Neural cell (in vitro differentiated cells): Measurements from ENCODE around the gene DAZL. TPM values are rescaled to one million over a fixed set of nuclear protein-coding genes. Genes with fewer than 3 reads are reported as not detected.

ENCODE experiments used
- H2AFZ ChIP-seq: fragments of 200-600, 300-800 bp; sonication (generic), shearing (Covaris generic); 2 replicates; pipeline ENCODE4 v1.6.0; 2014; ENCODE audit warnings: low read depth, mild to moderate bottlenecking, antibody characterized with exemption, low read length, moderate library complexity
- H3F3A ChIP-seq: fragments of 200-600 bp; shearing (Covaris generic); 2 replicates; pipeline ENCODE4 v1.6.1; 2016; ENCODE audit warnings: mild to moderate bottlenecking, moderate library complexity, mixed read lengths, antibody characterized with exemption, low read length; ENCODE audit not compliant: insufficient read depth, poor library complexity, severe bottlenecking
- H3K27ac ChIP-seq: fragments of 200-600, 300-800 bp; sonication (generic), shearing (Covaris generic); 2 replicates; pipeline ENCODE4 v1.5.1; 2014; ENCODE audit warnings: mild to moderate bottlenecking, low read length, moderate library complexity
- H3K27me3 ChIP-seq: fragments of 300-800, 200-600 bp; sonication (generic), shearing (Covaris generic); 2 replicates; pipeline ENCODE4 v1.6.0; 2014; ENCODE audit warnings: mild to moderate bottlenecking, low read depth, low read length, moderate library complexity; ENCODE audit not compliant: insufficient read depth
- H3K36me3 ChIP-seq: fragments of 300-800, 200-600 bp; sonication (generic), shearing (Covaris generic); 2 replicates; pipeline ENCODE4 v1.5.1; 2014; ENCODE audit warnings: mild to moderate bottlenecking, antibody characterized with exemption, low read length, moderate library complexity; ENCODE audit not compliant: insufficient read depth
- H3K4me2 ChIP-seq: fragments of 300-800, 200-600 bp; sonication (generic), shearing (Covaris generic); 2 replicates; pipeline ENCODE4 v1.6.0; 2014; ENCODE audit warnings: mild to moderate bottlenecking, low read length
- H3K4me3 ChIP-seq: fragments of 300-800, 200-600 bp; sonication (generic), shearing (Covaris generic); 2 replicates; pipeline ENCODE4 v1.5.1; 2014; ENCODE audit warnings: mild to moderate bottlenecking, low read length, moderate library complexity
- H3K79me2 ChIP-seq: fragments of 200-600 bp; shearing (Covaris generic); replicated peaks from 2 replicates; pipeline ENCODE4 v1.6.0; 2014; ENCODE audit warnings: mild to moderate bottlenecking, low read length, moderate library complexity; ENCODE audit not compliant: insufficient read depth
- H3K9ac ChIP-seq: fragments of 300-800, 200-600 bp; sonication (generic), shearing (Covaris generic); 2 replicates; pipeline ENCODE4 v1.6.1; 2016; ENCODE audit warnings: mild to moderate bottlenecking, low read length, mixed read lengths
- H3K9me2 ChIP-seq: fragments of 200-600 bp; shearing (Covaris generic); 2 replicates; pipeline ENCODE4 v1.6.1; 2016; ENCODE audit warnings: mild to moderate bottlenecking, low read length, mixed read lengths; ENCODE audit not compliant: insufficient read depth
- H3K9me3 ChIP-seq: fragments of 200-600, 300-800 bp; sonication (generic), shearing (Covaris generic); 2 replicates; pipeline ENCODE4 v1.6.1; 2016; ENCODE audit warnings: mild to moderate bottlenecking, mixed run types, low read length, moderate library complexity, mixed read lengths
- H4K20me1 ChIP-seq: fragments of 200-600 bp; shearing (Covaris generic); 2 replicates; pipeline ENCODE4 v1.6.1; 2016; ENCODE audit warnings: mild to moderate bottlenecking, mixed run types; ENCODE audit not compliant: insufficient read depth
- CTCF ChIP-seq: fragments of 450-650 bp; IDR thresholded peaks from 2 replicates; pipeline ENCODE4 v1.5.1; 2014; ENCODE audit warnings: antibody characterized with exemption, mild to moderate bottlenecking, moderate library complexity; ENCODE audit not compliant: poor library complexity, severe bottlenecking
- EP300 ChIP-seq: fragments of 450-650 bp; conservative IDR thresholded peaks from 2 replicates; pipeline ENCODE4 v1.6.1; 2014; ENCODE audit warnings: antibody characterized with exemption, mild to moderate bottlenecking, moderate library complexity; ENCODE audit not compliant: poor library complexity, severe bottlenecking
- EZH2 ChIP-seq: fragments of 200-600, 300-800 bp; shearing (Covaris generic), sonication (generic); IDR thresholded peaks from 2 replicates; pipeline ENCODE4 v1.6.1; 2014; ENCODE audit warnings: antibody characterized with exemption, low read length, borderline replicate concordance, mild to moderate bottlenecking; ENCODE audit not compliant: insufficient read depth, poor library complexity, severe bottlenecking
- MXI1 ChIP-seq: fragments of 450-650 bp; conservative IDR thresholded peaks from 2 replicates; pipeline ENCODE4 v1.6.1; 2014; ENCODE audit warnings: antibody characterized with exemption, mild to moderate bottlenecking; ENCODE audit not compliant: poor library complexity, severe bottlenecking
- POLR2AphosphoS5 ChIP-seq: IDR thresholded peaks from 2 replicates; pipeline ENCODE4 v1.6.1; 2012
- RAD21 ChIP-seq: fragments of 450-650 bp; conservative IDR thresholded peaks from 2 replicates; pipeline ENCODE4 v1.6.1; 2014; ENCODE audit warnings: antibody characterized with exemption, mild to moderate bottlenecking, moderate library complexity
- SMC3 ChIP-seq: fragments of 450-650 bp; conservative IDR thresholded peaks from 2 replicates; pipeline ENCODE4 v1.6.1; 2014; ENCODE audit warnings: antibody characterized with exemption, mild to moderate bottlenecking, moderate library complexity; ENCODE audit not compliant: poor library complexity
- TAF1 ChIP-seq: IDR thresholded peaks from 2 replicates; pipeline ENCODE4 v1.6.1; 2012; ENCODE audit warnings: low read depth
- polyA minus RNA-seq: library from RNA; depleted of rRNA, polyadenylated mRNA; stranded (reverse); fragments of >200 nt; gene quantifications from 2 replicates; pipeline ENCODE4 v1.2.3, GENCODE V29; 2014
- polyA plus RNA-seq: library from polyadenylated mRNA; depleted of rRNA; stranded (reverse); fragments of >200 nt; gene quantifications from 2 replicates; pipeline ENCODE4 v1.2.3, GENCODE V29; 2014
- TF ChIP-seq, protein P1 (sequence below): IDR thresholded peaks from 2 replicates; pipeline ENCODE4 v1.6.1; 2012; ENCODE audit warnings: borderline replicate concordance

The DAZL gene
- polyA plus RNA-seq (0.20 TPM in 1 of 2 replicates, not detected in the other), polyA minus RNA-seq (not detected in 2 replicates)

- Histone ChIP-seq H2AFZ (no peak within 1 kb of the TSS), H4K20me1 (no peaks in the 10 kb centered on the region)
Measured at GRCh38 chr3:16604887-16605602, at the start of gene DAZL. TSS of gene DAZL (minus strand) at chr3:16605423. CDS start at chr3:16605205, 218 bp downstream.

DNA sequence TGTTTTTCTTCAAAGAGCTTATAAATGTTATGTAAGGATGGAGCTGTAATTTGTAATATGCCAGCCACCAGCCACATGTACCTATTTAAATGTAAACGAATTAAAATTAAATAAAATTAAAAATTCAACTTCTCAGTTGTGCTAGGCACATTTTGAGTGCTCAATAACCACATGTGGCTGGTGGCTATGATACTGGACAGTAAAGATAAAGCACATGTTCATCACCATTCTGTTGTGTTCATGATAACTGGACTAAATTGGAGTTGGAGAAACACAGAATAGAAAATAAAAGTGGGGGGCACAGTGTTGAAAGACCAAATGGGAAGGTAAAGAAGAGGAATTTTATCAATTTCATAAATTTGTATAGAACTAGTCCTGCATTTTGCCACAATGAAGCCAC is 49.8 kb upstream of the DAZL start:
- Histone ChIP-seq H3K79me2 (no peaks in the 10 kb centered on the region), H3K9me3 (no peaks in the 10 kb centered on the region), H3K9ac (no peak overlapping the region), H3K4me2 (no peak overlapping the region), H3K27ac (no peak overlapping the region), H3F3A (peaks cover 8% of the 10 kb centered on the region), H3K36me3 (no peaks in the 10 kb centered on the region), H2AFZ (no peak overlapping the region), H3K27me3 (no peaks in the 10 kb centered on the region), H3K9me2 (no peaks in the 10 kb centered on the region), H3K4me3 (no peak overlapping the region), H4K20me1 (no peaks in the 10 kb centered on the region)
- TF ChIP-seq SMC3, result no peak
- TF ChIP-seq TAF1, result no peak
- no peak for TF ChIP-seq RAD21
- TF ChIP-seq CTCF, result no peak
- TF ChIP-seq POLR2AphosphoS5, result no peak
- TF ChIP-seq EP300, result no peak
- TF ChIP-seq EZH2, result no peak
- no peak for TF ChIP-seq MXI1

More at GRCh38 chr3:16604887-16605602, at the start of gene DAZL:
- no peaks in the 10 kb centered on the region for H3K79me2 ChIP-seq
- no peak for TF ChIP-seq RAD21
- no peak for TF ChIP-seq SMC3
- no peak for TF ChIP-seq EZH2
- TF ChIP-seq, protein P1, sequence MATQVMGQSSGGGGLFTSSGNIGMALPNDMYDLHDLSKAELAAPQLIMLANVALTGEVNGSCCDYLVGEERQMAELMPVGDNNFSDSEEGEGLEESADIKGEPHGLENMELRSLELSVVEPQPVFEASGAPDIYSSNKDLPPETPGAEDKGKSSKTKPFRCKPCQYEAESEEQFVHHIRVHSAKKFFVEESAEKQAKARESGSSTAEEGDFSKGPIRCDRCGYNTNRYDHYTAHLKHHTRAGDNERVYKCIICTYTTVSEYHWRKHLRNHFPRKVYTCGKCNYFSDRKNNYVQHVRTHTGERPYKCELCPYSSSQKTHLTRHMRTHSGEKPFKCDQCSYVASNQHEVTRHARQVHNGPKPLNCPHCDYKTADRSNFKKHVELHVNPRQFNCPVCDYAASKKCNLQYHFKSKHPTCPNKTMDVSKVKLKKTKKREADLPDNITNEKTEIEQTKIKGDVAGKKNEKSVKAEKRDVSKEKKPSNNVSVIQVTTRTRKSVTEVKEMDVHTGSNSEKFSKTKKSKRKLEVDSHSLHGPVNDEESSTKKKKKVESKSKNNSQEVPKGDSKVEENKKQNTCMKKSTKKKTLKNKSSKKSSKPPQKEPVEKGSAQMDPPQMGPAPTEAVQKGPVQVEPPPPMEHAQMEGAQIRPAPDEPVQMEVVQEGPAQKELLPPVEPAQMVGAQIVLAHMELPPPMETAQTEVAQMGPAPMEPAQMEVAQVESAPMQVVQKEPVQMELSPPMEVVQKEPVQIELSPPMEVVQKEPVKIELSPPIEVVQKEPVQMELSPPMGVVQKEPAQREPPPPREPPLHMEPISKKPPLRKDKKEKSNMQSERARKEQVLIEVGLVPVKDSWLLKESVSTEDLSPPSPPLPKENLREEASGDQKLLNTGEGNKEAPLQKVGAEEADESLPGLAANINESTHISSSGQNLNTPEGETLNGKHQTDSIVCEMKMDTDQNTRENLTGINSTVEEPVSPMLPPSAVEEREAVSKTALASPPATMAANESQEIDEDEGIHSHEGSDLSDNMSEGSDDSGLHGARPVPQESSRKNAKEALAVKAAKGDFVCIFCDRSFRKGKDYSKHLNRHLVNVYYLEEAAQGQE, result no peak
- TF ChIP-seq POLR2AphosphoS5, result no peak
- no peak for TF ChIP-seq TAF1
- no peak for TF ChIP-seq CTCF
- TF ChIP-seq EP300, result no peak
- H3K27ac ChIP-seq, result no peak within 1 kb of the TSS
- H3K4me3 ChIP-seq, result no peak within 1 kb of the TSS
- H3K9ac ChIP-seq, result no peak within 1 kb of the TSS
- no peaks in the 10 kb centered on the region for H3F3A ChIP-seq
- no peaks in the 10 kb centered on the region for H3K36me3 ChIP-seq
- H3K4me2 ChIP-seq, result no peak within 1 kb of the TSS
- no peaks in the 10 kb centered on the region for H3K9me2 ChIP-seq
- H3K9me3 ChIP-seq, result no peaks in the 10 kb centered on the region
- no peaks in the 10 kb centered on the region for H3K27me3 ChIP-seq
